HCT116 (cell line): ENCODE measurements around the gene SLC25A48. TPM values are rescaled to one million over a fixed set of nuclear protein-coding genes. Genes with fewer than 3 reads are reported as not detected.

Experiments used
- ATAC-seq: fragments of 200-7000 bp; cut with Tn5 transposase; 2 replicates; pipeline ENCODE4 v1.9.1; 2020; ENCODE audit warnings: mild to moderate bottlenecking, moderate library complexity
- BruUV-seq: library from RNA; stranded (reverse); fragments of 400-500 nt; replicated peaks from 2 replicates; lab custom pipeline; 2021; lab: Mats Ljungman, UMichigan
- CTCF ChIA-PET: fragments of 300-600 bp; sonication (Branson Sonifier 250); formaldehyde crosslinking; loops from one replicate; lab custom pipeline; 2021; ENCODE audit warnings: antibody characterized with exemption; lab: Charles Lee
- POLR2A ChIA-PET: fragments of 300-600, 350-600 bp; sonication (Branson Sonifier 250); formaldehyde crosslinking; loops from one replicate; lab custom pipeline; 2021; ENCODE audit warnings: antibody characterized with exemption; lab: Charles Lee
- RAD21 ChIA-PET, 2 experiments: fragments of 300-600 bp; sonication (Branson Sonifier 250); formaldehyde crosslinking; loops; one replicate each; lab custom pipeline; 2023; ENCODE audit warnings: low total read pairs in 2 of 2; ENCODE audit not compliant: uncharacterized antibody in 2 of 2, unreplicated experiment in 2 of 2, low non-redundant PET in 1 of 2; lab: Charles Lee
- DNase-seq: peaks from one replicate; pipeline ENCODE4 v3.0.0-alpha.2; 2010; ENCODE audit warnings: low read depth, low spot score
- H2AFZ ChIP-seq: fragments of 200-600 bp; shearing (Covaris generic), sonication (generic); 2 replicates; pipeline ENCODE4 v1.6.1; 2017; ENCODE audit warnings: low read depth, mixed run types, mixed read lengths, antibody characterized with exemption, low read length; ENCODE audit not compliant: poor library complexity, severe bottlenecking
- H3K27ac ChIP-seq: 2 replicates; pipeline ENCODE4 v1.5.1; 2012; ENCODE audit warnings: low read depth, low read length
- H3K27me3 ChIP-seq: fragments of 200-600 bp; sonication (generic); 2 replicates; pipeline ENCODE4 v1.6.1; 2016; ENCODE audit warnings: mixed run types, low read length, mixed read lengths; ENCODE audit not compliant: insufficient read depth
- H3K36me3 ChIP-seq, 2 experiments: fragments of 200-500 bp in 1 of 2; fragments of 200-600 bp in 1 of 2; sonication (Bioruptor generic) in 1 of 2; sonication (generic) in 1 of 2; 2 replicates each; pipeline versions ENCODE4 v1.5.1 to v1.6.1; 2014 to 2016; ENCODE audit warnings: low read length in 2 of 2, inconsistent platforms in 1 of 2, mixed read lengths in 1 of 2, mixed run types in 1 of 2; ENCODE audit not compliant: insufficient read depth in 2 of 2, control insufficient read depth in 1 of 2
- H3K4me1 ChIP-seq, 2 experiments: fragments of 200-600 bp in 1 of 2; sonication (generic) in 1 of 2; 2 replicates each; pipeline versions ENCODE4 v1.5.1 to v1.6.1; 2012 to 2017; ENCODE audit warnings: low read length in 2 of 2, inconsistent platforms in 1 of 2, mild to moderate bottlenecking in 1 of 2, mixed read lengths in 1 of 2, mixed run types in 1 of 2, moderate library complexity in 1 of 2; ENCODE audit not compliant: insufficient read depth in 2 of 2, control insufficient read depth in 1 of 2
- H3K4me2 ChIP-seq: fragments of 200-600 bp; sonication (generic); 2 replicates; pipeline ENCODE4 v1.6.1; 2017; ENCODE audit warnings: mixed run types, low read length, mixed read lengths
- H3K4me3 ChIP-seq, 2 experiments: fragments of 200-600 bp in 1 of 2; sonication (generic) in 1 of 2; replicated peaks in 1 of 2; 2 replicates each; pipeline ENCODE4 v1.5.1; 2011 to 2016; ENCODE audit warnings: low read length in 2 of 2, control low read depth in 1 of 2, low read depth in 1 of 2, mild to moderate bottlenecking in 1 of 2, mixed read lengths in 1 of 2, mixed run types in 1 of 2
- H3K79me2 ChIP-seq: fragments of 200-600 bp; sonication (generic); 2 replicates; pipeline ENCODE4 v1.6.1; 2017; ENCODE audit warnings: mild to moderate bottlenecking, mixed run types, low read length, moderate library complexity, mixed read lengths; ENCODE audit not compliant: insufficient read depth
- H3K9ac ChIP-seq: fragments of 200-600 bp; sonication (generic); 2 replicates; pipeline ENCODE4 v1.6.1; 2016; ENCODE audit warnings: low read length, mixed read lengths
- H3K9me2 ChIP-seq: fragments of 200-600 bp; sonication (generic), shearing (Covaris generic); 2 replicates; pipeline ENCODE4 v1.6.1; 2017; ENCODE audit warnings: mixed run types, mild to moderate bottlenecking, moderate library complexity; ENCODE audit not compliant: insufficient read depth
- H3K9me3 ChIP-seq, 2 experiments: fragments of 200-500 bp in 1 of 2; fragments of 200-600 bp in 1 of 2; sonication (Bioruptor generic) in 1 of 2; sonication (generic) in 1 of 2; 2 replicates each; pipeline ENCODE4 v1.6.1; 2014 to 2017; ENCODE audit warnings: low read length in 2 of 2, mixed read lengths in 2 of 2, inconsistent platforms in 1 of 2, low read depth in 1 of 2, mild to moderate bottlenecking in 1 of 2, mixed run types in 1 of 2, moderate library complexity in 1 of 2; ENCODE audit not compliant: control insufficient read depth in 1 of 2, insufficient read depth in 1 of 2
- H4K20me1 ChIP-seq: fragments of 200-600 bp; sonication (generic), shearing (Covaris generic); 2 replicates; pipeline ENCODE4 v1.6.1; 2017; ENCODE audit warnings: mixed run types, mild to moderate bottlenecking, moderate library complexity; ENCODE audit not compliant: insufficient read depth
- intact Hi-C: fragments of 100-400 bp; cut with micrococcal nuclease; formaldehyde crosslinking; loops from 2 replicates; pipeline ENCODE4 v1.10.0; 2022
- microRNA-seq: library from miRNA; unstranded; fragments of <30 nt; microRNA quantifications from one replicate; pipeline ENCODE4, GENCODE V29; 2016; ENCODE audit warnings: borderline number of aligned reads
- total RNA-seq: library from RNA; stranded (reverse); gene quantifications from one replicate; pipeline ENCODE4 v1.2.1, GENCODE V29; 2021; ENCODE audit not compliant: unreplicated experiment
- TF ChIP-seq, protein P1 (sequence below): IDR thresholded peaks from 2 replicates; pipeline ENCODE4 v1.6.1; 2012; ENCODE audit warnings: low read depth

The SLC25A48 gene
- total RNA-seq, 1 experiment from 2014 or later, result 2.8 TPM

DNA sequence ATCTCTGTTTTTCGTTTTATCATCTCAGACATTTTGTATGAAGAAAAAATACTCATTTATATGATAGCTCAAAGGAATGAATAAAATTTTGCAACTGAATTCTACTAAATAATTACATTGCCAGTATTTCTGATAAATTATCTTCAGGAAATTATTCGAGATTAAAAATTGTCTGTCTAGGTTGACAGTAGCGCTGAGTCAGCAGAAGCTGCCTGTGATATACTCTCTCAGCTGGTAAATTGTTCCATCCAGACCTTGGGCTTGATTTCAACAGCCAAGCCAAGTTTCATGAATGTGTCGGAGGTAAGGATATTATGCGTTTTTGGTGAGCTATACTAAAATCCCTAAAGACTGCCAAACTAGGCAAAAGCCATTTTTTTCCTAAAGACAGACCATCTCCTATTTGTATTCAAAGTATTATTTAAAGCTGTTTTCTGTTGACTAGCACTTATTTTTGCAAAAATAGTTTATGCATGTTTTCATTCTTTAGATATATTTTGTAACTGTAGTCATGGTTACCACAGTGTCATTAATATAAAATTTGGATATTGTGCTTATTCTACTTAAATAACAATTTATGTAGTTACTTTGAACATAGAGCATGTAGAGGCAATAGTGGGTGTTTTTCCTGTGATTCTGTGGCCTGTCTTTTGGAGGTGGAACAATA, 102.9 kb downstream of the SLC25A48 start:
- intact Hi-C loops, result loop anchor here (5.0 kb wide), 1 partner anchor 35 kb away; no protein-coding TSS in a partner anchor
- ChIA-PET CTCF (interaction anchor here (1.1 to 1.4 kb wide), 2 partner anchors 120 to 144 kb away, joined by 3 to 4 read pairs; no protein-coding TSS in a partner anchor), POLR2A (no interaction called here)

More for the DNA sequence above, 102.9 kb downstream of the SLC25A48 start:
- Histone ChIP-seq H3K4me3 (no peak overlapping the region), H4K20me1 (no peaks in the 10 kb centered on the region), H3K27ac (no peak overlapping the region), H3K4me1 (no peaks in the 10 kb centered on the region), H3K9me3 (no peaks in the 10 kb centered on the region), H2AFZ (no peak overlapping the region), H3K9me2 (no peaks in the 10 kb centered on the region), H3K9ac (no peak overlapping the region), H3K79me2 (no peaks in the 10 kb centered on the region), H3K36me3 (no peaks in the 10 kb centered on the region), H3K27me3 (peaks cover 61% of the 10 kb centered on the region), H3K4me2 (no peak overlapping the region)
- BruUV-seq, result no TSS peak
- TF ChIP-seq, protein P1, sequence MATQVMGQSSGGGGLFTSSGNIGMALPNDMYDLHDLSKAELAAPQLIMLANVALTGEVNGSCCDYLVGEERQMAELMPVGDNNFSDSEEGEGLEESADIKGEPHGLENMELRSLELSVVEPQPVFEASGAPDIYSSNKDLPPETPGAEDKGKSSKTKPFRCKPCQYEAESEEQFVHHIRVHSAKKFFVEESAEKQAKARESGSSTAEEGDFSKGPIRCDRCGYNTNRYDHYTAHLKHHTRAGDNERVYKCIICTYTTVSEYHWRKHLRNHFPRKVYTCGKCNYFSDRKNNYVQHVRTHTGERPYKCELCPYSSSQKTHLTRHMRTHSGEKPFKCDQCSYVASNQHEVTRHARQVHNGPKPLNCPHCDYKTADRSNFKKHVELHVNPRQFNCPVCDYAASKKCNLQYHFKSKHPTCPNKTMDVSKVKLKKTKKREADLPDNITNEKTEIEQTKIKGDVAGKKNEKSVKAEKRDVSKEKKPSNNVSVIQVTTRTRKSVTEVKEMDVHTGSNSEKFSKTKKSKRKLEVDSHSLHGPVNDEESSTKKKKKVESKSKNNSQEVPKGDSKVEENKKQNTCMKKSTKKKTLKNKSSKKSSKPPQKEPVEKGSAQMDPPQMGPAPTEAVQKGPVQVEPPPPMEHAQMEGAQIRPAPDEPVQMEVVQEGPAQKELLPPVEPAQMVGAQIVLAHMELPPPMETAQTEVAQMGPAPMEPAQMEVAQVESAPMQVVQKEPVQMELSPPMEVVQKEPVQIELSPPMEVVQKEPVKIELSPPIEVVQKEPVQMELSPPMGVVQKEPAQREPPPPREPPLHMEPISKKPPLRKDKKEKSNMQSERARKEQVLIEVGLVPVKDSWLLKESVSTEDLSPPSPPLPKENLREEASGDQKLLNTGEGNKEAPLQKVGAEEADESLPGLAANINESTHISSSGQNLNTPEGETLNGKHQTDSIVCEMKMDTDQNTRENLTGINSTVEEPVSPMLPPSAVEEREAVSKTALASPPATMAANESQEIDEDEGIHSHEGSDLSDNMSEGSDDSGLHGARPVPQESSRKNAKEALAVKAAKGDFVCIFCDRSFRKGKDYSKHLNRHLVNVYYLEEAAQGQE, result no peak
- ATAC-seq, result no peak
- RAD21 ChIA-PET, result no interaction called here
- no peak for DNase-seq

Small RNAs within 50 kb of the gene (microRNA-seq; reads per million reads assigned to microRNA genes)
- gene MIR5692C1, result not detected

Other genes starting within 250 kb of the SLC25A48 start
- not detected for gene IL9, start 61.2 kb downstream of the SLC25A48 start, total RNA-seq
- not detected for gene LECT2, start 120.3 kb downstream of the SLC25A48 start, total RNA-seq
- 0.64 TPM for gene TGFBI, start 194.3 kb downstream of the SLC25A48 start, total RNA-seq